ENCODE data around the gene MFSD12. TPM values are rescaled to one million over a fixed set of nuclear protein-coding genes. Genes with fewer than 3 reads are reported as not detected.

The MFSD12 gene
- total RNA-seq, 4 donors from 2014 or later, result 22.1 to 94.1 (median 42.2) TPM

DNA sequence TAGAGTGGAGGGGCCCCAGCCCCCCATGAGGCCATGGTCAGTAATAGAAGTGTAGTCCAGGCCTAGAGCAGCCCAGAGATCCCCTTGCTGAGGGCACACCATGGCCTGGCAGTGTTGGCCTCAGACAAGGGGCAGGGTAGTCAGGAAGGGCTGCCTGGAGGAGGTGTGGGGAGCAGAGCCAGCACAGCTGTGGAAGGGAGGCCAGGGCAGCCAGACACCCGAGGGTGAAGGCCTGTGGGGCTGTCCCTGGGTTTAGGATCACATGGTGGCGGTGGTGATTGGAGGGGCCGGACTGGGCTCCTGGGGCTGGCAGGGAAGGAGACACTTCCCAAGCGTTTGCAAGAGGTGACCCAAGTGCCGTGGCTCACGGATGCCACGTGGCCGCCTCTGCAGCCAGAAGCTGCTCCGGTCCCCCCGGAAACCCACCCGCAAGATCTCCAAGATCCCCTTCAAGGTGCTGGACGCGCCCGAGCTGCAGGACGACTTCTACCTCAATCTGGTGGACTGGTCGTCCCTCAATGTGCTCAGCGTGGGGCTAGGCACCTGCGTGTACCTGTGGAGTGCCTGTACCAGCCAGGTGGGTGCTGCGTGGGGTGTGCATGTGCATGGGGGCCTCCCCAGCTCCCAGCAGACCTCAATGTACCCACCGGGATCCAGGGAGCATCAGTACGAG, 30.0 kb downstream of the MFSD12 start:
- H3K27me3 ChIP-seq, result no peaks in the 10 kb centered on the region
- TF ChIP-seq EP300 (IDR thresholded peaks at IDR 0.05), result no peak
- TF ChIP-seq POLR2A (IDR thresholded peaks at IDR 0.05), result no peak
- no peak for TF ChIP-seq POLR2AphosphoS5 (IDR thresholded peaks at IDR 0.05)
- TF ChIP-seq, protein P1, sequence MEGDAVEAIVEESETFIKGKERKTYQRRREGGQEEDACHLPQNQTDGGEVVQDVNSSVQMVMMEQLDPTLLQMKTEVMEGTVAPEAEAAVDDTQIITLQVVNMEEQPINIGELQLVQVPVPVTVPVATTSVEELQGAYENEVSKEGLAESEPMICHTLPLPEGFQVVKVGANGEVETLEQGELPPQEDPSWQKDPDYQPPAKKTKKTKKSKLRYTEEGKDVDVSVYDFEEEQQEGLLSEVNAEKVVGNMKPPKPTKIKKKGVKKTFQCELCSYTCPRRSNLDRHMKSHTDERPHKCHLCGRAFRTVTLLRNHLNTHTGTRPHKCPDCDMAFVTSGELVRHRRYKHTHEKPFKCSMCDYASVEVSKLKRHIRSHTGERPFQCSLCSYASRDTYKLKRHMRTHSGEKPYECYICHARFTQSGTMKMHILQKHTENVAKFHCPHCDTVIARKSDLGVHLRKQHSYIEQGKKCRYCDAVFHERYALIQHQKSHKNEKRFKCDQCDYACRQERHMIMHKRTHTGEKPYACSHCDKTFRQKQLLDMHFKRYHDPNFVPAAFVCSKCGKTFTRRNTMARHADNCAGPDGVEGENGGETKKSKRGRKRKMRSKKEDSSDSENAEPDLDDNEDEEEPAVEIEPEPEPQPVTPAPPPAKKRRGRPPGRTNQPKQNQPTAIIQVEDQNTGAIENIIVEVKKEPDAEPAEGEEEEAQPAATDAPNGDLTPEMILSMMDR (IDR thresholded peaks at IDR 0.05), result no peak
- WGBS, 2 donors (ENCODE audit: low coverage in 1 of 2), result 90% methylated on average over 2 of the region's 21 CpGs; no CpG with 5 or more reads in 1 of the 2 donors
- no peaks in the 10 kb centered on the region for H3K4me1 ChIP-seq
- peaks cover 0 to 81% of the 10 kb centered on the region in 2 donors for H3K36me3 ChIP-seq
- H3K4me3 ChIP-seq, result no peak overlapping the region
- ATAC-seq, result no peak
- no peaks in the 10 kb centered on the region for H3K9me3 ChIP-seq
- H3K27ac ChIP-seq, result no peak overlapping the region

DNA sequence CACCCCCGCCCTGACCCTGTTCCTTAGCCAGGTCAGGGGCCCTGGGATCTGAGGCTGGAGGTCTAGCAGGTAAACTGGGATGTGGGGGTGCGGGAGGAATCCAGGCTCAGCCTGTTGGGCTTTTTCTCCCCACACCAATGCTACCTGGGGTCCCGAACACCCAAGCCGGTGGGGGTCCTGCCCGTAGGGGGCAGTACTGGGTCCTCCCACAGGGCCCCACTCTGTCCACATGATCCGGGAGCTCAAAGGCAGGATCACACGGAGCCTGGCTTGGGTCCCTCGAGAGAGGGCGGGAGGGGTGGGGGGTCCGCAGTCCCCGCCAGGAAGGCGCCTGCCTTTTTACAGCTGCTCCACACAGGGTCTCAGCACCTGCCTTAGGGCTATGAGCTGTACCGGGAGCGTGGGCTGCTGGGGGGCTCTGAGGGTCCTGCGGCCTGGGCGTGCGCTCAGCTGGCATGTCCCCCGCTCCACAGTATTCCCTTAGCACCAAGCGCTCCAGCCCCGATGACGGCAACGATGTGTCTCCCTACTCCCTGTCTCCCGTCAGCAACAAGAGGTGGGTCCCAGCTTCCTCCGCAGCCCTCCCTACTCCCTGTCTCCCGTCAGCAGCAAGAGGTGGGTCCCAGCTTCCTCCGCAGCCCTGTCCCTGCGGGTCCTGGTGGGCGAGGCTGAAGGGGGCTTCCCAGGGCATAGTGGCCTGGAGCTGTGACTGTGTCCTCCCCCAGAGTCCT, 30.7 kb downstream of the MFSD12 start:
- ATAC-seq, result no peak
- Histone ChIP-seq H3K4me1 (no peaks in the 10 kb centered on the region), H3K27me3 (no peaks in the 10 kb centered on the region), H3K4me3 (no peak overlapping the region), H3K27ac (no peak overlapping the region), H3K36me3 (peaks cover 0 to 81% of the 10 kb centered on the region in 2 donors), H3K9me3 (no peaks in the 10 kb centered on the region)
- WGBS, 2 donors (ENCODE audit: low coverage in 1 of 2), result 90% methylated on average over 6 of the region's 28 CpGs; no CpG with 5 or more reads in 1 of the 2 donors
- no peak for TF ChIP-seq EP300 (IDR thresholded peaks at IDR 0.05)
- no peak for TF ChIP-seq POLR2A (IDR thresholded peaks at IDR 0.05)
- no peak for TF ChIP-seq POLR2AphosphoS5 (IDR thresholded peaks at IDR 0.05)

DNA sequence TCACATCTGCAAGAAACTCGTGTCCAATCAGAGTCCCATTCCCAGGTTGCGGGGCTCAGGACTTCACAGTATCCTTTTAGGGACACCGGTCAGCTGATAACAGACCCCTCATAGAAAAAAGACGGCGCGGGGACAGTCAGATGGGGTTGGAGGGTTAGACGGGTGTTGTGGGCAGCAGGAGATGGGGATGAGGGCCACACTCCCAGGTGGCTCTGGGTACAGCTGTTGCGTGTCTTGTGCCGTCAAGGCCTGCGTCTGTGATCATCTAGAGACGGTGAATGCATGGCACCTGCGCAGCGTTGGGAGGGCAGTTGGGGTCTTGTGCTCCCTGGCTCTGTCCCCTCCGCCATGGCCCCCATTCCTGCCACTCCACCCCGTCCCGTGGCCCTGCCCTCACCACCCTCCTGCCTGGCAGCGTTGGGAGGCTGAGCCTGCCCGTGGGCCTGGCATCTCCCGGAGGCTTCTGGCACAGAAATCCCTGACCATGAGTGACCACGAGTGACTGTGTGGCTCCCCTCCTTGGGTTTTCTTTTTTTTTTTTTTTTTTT, 32.4 kb downstream of the MFSD12 start:
- WGBS, 2 donors (ENCODE audit: low coverage in 1 of 2), result 85 to 90% methylated on average over 6 to 7 of the region's 20 CpGs
- H3K27ac ChIP-seq, result no peak overlapping the region
- peaks cover 0 to 5% (median 0%) of the 10 kb centered on the region in 3 donors for H3K4me1 ChIP-seq
- no peak overlapping the region for H3K4me3 ChIP-seq
- no peak for ATAC-seq
- TF ChIP-seq, protein P1 (IDR thresholded peaks at IDR 0.05), result no peak
- TF ChIP-seq EP300 (IDR thresholded peaks at IDR 0.05) (no peak), POLR2AphosphoS5 (IDR thresholded peaks at IDR 0.05) (no peak), POLR2A (IDR thresholded peaks at IDR 0.05) (no peak)
- H3K9me3 ChIP-seq, result no peaks in the 10 kb centered on the region
- peaks cover 0 to 76% of the 10 kb centered on the region in 2 donors for H3K36me3 ChIP-seq
- H3K27me3 ChIP-seq, result no peaks in the 10 kb centered on the region

DNA sequence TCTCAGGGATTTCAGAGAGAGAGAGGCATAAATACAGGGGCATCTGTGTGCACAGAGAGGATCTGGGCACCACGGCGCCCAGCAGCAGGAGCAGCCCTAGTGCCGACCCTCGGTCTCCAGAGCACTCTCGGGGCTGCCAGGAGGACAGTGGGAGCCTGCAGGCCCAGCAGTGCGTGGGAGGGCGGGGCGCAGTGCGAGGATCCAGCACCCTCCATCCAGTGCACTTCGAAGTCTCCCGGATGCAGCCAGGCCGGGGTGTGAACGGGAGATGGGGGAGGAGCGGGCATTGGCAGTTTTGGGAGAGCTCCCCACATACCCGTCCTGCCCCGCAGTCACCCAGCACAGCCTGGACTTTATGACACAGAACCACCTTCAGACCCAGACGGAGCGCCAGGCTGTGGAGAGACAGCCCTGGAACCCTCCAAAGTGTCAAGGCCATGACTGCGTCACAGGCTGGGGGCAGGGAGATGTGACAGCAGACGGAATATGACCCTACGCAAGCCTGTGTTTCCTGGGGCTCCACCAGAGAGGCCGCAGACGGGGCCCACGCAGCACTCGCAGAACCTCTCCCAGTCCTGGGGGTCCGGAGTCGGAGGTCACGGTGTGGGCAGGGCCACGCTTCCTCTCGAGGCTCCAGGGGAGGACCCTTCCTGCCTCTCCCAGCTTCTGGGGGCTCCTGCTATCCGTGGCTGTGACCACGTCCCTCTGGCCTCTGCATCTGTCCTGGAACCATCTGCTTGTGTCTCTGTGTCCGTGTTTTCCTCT, 33.1 kb downstream of the MFSD12 start:
- Histone ChIP-seq H3K27ac (no peak overlapping the region), H3K27me3 (no peaks in the 10 kb centered on the region), H3K4me1 (peaks cover 0 to 12% (median 0%) of the 10 kb centered on the region in 3 donors), H3K36me3 (peaks cover 0 to 83% of the 10 kb centered on the region in 2 donors), H3K9me3 (no peaks in the 10 kb centered on the region), H3K4me3 (no peak overlapping the region)
- ATAC-seq, result no peak
- TF ChIP-seq EP300 (IDR thresholded peaks at IDR 0.05) (no peak), POLR2AphosphoS5 (IDR thresholded peaks at IDR 0.05) (no peak), POLR2A (IDR thresholded peaks at IDR 0.05) (no peak)
- TF ChIP-seq, protein P1 (IDR thresholded peaks at IDR 0.05), result no peak
- WGBS, 2 donors (ENCODE audit: low coverage in 1 of 2), result 90 to 93% methylated on average over 6 to 22 of the region's 33 CpGs

Measured in gastroesophageal sphincter (tissue), 4 donors.